Measurements from ENCODE around the gene MAPKBP1.

The MAPKBP1 gene

GRCh38 chr15:41782371-41783282 lies 8.3 kb downstream of the MAPKBP1 start:
- no peak for DNase-seq (ENCODE audit: low read depth)

- no peak for DNase-seq (ENCODE audit: low read depth)
These were observed 9.0 kb downstream of the MAPKBP1 start for GRCh38 chr15:41783296-41783695.

GRCh38 chr15:41788262-41788661 lies 14.0 kb downstream of the MAPKBP1 start:
- DNase-seq (ENCODE audit: low read depth) = no peak

- DNase-seq (ENCODE audit: low read depth) = no peak
These were observed 15.0 kb downstream of the MAPKBP1 start for GRCh38 chr15:41789236-41789635.

GRCh38 chr15:41789662-41790061 lies 15.4 kb downstream of the MAPKBP1 start:
- no peak for DNase-seq (ENCODE audit: low read depth)

GRCh38 chr15:41790169-41790568 lies 15.9 kb downstream of the MAPKBP1 start:
- no peak for DNase-seq (ENCODE audit: low read depth)

- DNase-seq (ENCODE audit: low read depth) = no peak
These were observed 16.7 kb downstream of the MAPKBP1 start for GRCh38 chr15:41790756-41791546.

- no peak for DNase-seq (ENCODE audit: low read depth)
These were observed 17.3 kb downstream of the MAPKBP1 start for GRCh38 chr15:41791547-41791937.

- no peak for DNase-seq (ENCODE audit: low read depth)
These were observed 17.8 kb downstream of the MAPKBP1 start for GRCh38 chr15:41792000-41792637.

- no peak for DNase-seq (ENCODE audit: low read depth)
These were observed 19.8 kb downstream of the MAPKBP1 start for GRCh38 chr15:41794081-41794480.

GRCh38 chr15:41795996-41796856 lies 21.9 kb downstream of the MAPKBP1 start:
- DNase-seq (ENCODE audit: low read depth) = no peak

- no peak for DNase-seq (ENCODE audit: low read depth)
These were observed 23.1 kb downstream of the MAPKBP1 start for GRCh38 chr15:41797201-41797944.

GRCh38 chr15:41798607-41799487 lies 24.6 kb downstream of the MAPKBP1 start:
- DNase-seq (ENCODE audit: low read depth) = no peak

GRCh38 chr15:41799488-41799805 lies 25.2 kb downstream of the MAPKBP1 start:
- no peak for DNase-seq (ENCODE audit: low read depth)

GRCh38 chr15:41801185-41801584 lies 26.9 kb downstream of the MAPKBP1 start:
- no peak for DNase-seq (ENCODE audit: low read depth)

- DNase-seq (ENCODE audit: low read depth) = no peak
These were observed 27.7 kb downstream of the MAPKBP1 start for GRCh38 chr15:41801850-41802455.

GRCh38 chr15:41804361-41804760 lies 30.1 kb downstream of the MAPKBP1 start:
- DNase-seq (ENCODE audit: low read depth) = no peak

- DNase-seq (ENCODE audit: low read depth) = no peak
These were observed 30.8 kb downstream of the MAPKBP1 start for GRCh38 chr15:41804916-41805666.

GRCh38 chr15:41805711-41806110 lies 31.4 kb downstream of the MAPKBP1 start:
- DNase-seq (ENCODE audit: low read depth) = no peak
